HL-60 (cell line): ENCODE results near the gene STATH.

Experiments used
- GABPA ChIP-seq: IDR thresholded peaks from 2 replicates; pipeline ENCODE4 v1.6.1; 2012; ENCODE audit warnings: low read depth
- POLR2AphosphoS5 ChIP-seq: IDR thresholded peaks from 2 replicates; pipeline ENCODE4 v1.6.1; 2012; ENCODE audit warnings: low read depth
- SPI1 ChIP-seq: IDR thresholded peaks from 2 replicates; pipeline ENCODE4 v1.6.1; 2012; ENCODE audit warnings: low read depth, mild to moderate bottlenecking, borderline replicate concordance
- TF ChIP-seq, protein P1 (sequence below): IDR thresholded peaks from one replicate; pipeline ENCODE4 v1.5.1; 2011; ENCODE audit warnings: low read length, control low read depth, inconsistent platforms; ENCODE audit not compliant: insufficient read depth
- TF ChIP-seq, protein P2 (sequence below): IDR thresholded peaks from 2 replicates; pipeline ENCODE4 v1.6.1; 2012; ENCODE audit warnings: low read depth; ENCODE audit not compliant: insufficient replicate concordance

DNA sequence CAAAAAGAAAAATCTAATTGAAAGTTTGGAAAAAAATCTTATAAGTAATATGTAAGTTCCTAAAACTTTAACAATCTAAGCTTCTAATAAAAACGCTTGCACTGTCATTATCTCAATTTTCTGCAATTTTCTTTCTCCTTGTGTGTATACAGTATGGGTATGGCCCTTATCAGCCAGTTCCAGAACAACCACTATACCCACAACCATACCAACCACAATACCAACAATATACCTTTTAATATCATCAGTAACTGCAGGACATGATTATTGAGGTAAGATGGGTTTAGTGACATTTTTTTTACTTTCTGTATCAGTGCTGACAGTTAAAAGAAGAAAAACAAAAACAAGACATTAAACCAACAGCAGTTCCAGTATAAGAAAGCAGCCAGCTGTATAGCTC is 4.9 kb downstream of the STATH start:
- no peak for TF ChIP-seq POLR2AphosphoS5
- TF ChIP-seq, protein P1, sequence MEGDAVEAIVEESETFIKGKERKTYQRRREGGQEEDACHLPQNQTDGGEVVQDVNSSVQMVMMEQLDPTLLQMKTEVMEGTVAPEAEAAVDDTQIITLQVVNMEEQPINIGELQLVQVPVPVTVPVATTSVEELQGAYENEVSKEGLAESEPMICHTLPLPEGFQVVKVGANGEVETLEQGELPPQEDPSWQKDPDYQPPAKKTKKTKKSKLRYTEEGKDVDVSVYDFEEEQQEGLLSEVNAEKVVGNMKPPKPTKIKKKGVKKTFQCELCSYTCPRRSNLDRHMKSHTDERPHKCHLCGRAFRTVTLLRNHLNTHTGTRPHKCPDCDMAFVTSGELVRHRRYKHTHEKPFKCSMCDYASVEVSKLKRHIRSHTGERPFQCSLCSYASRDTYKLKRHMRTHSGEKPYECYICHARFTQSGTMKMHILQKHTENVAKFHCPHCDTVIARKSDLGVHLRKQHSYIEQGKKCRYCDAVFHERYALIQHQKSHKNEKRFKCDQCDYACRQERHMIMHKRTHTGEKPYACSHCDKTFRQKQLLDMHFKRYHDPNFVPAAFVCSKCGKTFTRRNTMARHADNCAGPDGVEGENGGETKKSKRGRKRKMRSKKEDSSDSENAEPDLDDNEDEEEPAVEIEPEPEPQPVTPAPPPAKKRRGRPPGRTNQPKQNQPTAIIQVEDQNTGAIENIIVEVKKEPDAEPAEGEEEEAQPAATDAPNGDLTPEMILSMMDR = no peak
- no peak for TF ChIP-seq GABPA
- TF ChIP-seq, protein P2, sequence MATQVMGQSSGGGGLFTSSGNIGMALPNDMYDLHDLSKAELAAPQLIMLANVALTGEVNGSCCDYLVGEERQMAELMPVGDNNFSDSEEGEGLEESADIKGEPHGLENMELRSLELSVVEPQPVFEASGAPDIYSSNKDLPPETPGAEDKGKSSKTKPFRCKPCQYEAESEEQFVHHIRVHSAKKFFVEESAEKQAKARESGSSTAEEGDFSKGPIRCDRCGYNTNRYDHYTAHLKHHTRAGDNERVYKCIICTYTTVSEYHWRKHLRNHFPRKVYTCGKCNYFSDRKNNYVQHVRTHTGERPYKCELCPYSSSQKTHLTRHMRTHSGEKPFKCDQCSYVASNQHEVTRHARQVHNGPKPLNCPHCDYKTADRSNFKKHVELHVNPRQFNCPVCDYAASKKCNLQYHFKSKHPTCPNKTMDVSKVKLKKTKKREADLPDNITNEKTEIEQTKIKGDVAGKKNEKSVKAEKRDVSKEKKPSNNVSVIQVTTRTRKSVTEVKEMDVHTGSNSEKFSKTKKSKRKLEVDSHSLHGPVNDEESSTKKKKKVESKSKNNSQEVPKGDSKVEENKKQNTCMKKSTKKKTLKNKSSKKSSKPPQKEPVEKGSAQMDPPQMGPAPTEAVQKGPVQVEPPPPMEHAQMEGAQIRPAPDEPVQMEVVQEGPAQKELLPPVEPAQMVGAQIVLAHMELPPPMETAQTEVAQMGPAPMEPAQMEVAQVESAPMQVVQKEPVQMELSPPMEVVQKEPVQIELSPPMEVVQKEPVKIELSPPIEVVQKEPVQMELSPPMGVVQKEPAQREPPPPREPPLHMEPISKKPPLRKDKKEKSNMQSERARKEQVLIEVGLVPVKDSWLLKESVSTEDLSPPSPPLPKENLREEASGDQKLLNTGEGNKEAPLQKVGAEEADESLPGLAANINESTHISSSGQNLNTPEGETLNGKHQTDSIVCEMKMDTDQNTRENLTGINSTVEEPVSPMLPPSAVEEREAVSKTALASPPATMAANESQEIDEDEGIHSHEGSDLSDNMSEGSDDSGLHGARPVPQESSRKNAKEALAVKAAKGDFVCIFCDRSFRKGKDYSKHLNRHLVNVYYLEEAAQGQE = no peak
- TF ChIP-seq SPI1 = no peak
